Testis (tissue), 2 donors: Measurements from ENCODE around the gene MID1.

Source experiments
- CTCF ChIP-seq, 3 experiments: fragments of 450-650 bp in 2 of 3; fragments of 200-600 bp in 1 of 3; sonication (generic) in 1 of 3; IDR thresholded peaks; one replicate each; pipeline ENCODE4 v1.5.1; 2016 to 2019; ENCODE audit warnings: antibody characterized with exemption in 3 of 3, mild to moderate bottlenecking in 2 of 3, moderate library complexity in 1 of 3
- POLR2A ChIP-seq: fragments of 450-650 bp; IDR thresholded peaks from one replicate; pipeline ENCODE4 v1.6.1; 2017; ENCODE audit warnings: antibody characterized with exemption, mild to moderate bottlenecking, moderate library complexity

DNA sequence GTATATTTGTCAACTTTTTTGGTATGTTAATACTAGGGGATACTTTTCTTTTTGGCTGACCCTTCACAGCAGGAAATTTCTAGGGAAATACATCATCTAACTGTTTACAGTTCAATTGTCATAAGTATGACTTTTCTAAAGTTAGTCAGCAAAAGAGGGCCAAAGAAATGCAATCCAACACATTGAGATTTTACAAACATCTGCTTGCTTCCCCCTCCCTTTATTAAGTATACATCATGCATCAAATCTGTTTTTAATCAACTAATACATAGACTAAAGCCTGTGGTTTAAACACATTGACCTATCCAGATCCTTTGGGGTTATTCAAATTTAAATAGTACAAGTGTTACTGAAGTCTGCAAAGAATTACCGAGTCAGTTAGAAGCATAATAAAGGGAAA is 93.9 kb downstream of the MID1 start:
- TF ChIP-seq CTCF (IDR thresholded peaks at IDR 0.05) (no peak), POLR2A (no peak)
